Astrocyte of the spinal cord (primary cell): ENCODE results near the gene ATP5F1A.

ENCODE experiments used
- DNase-seq: peaks from one replicate; pipeline ENCODE4 v3.0.0; 2011; ENCODE audit warnings: low read depth, low spot score
- H3K4me3 ChIP-seq: 2 replicates; pipeline ENCODE4 v1.5.1; 2011; ENCODE audit warnings: low read depth, mild to moderate bottlenecking, low read length, moderate library complexity
- in situ Hi-C: cut with HindIII; loops from 2 replicates; pipeline ENCODE4 v1.10.0; 2017; ENCODE audit warnings: low sequenced_read_pairs
- TF ChIP-seq, protein P1 (sequence below): IDR thresholded peaks from 2 replicates; pipeline ENCODE4 v1.5.1; 2012; ENCODE audit warnings: low read depth, mild to moderate bottlenecking, low read length, inconsistent platforms

The ATP5F1A gene

DNA sequence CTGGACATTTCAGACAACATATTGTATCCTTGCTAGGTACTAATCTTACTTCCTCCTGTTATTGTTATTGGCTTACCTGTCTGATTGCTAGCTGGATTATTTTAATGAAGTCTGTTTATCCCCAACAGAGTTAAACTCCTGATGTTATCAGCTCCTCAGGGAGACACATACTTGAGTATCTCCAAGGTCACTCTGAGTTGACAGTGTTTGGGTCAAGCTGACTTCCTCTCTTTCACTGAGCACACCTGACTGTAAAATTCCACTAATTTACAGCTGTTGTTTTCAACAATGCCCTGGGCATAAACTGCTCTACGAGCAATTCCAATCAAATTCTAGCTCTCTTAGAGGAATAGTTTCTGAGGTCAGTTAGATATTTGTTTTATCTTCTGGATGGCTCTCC lies 15.7 kb upstream of the ATP5F1A start:
- in situ Hi-C loops, result no loop called here
- no peak overlapping the region for H3K4me3 ChIP-seq
- DNase-seq, result no peak
- TF ChIP-seq, protein P1, sequence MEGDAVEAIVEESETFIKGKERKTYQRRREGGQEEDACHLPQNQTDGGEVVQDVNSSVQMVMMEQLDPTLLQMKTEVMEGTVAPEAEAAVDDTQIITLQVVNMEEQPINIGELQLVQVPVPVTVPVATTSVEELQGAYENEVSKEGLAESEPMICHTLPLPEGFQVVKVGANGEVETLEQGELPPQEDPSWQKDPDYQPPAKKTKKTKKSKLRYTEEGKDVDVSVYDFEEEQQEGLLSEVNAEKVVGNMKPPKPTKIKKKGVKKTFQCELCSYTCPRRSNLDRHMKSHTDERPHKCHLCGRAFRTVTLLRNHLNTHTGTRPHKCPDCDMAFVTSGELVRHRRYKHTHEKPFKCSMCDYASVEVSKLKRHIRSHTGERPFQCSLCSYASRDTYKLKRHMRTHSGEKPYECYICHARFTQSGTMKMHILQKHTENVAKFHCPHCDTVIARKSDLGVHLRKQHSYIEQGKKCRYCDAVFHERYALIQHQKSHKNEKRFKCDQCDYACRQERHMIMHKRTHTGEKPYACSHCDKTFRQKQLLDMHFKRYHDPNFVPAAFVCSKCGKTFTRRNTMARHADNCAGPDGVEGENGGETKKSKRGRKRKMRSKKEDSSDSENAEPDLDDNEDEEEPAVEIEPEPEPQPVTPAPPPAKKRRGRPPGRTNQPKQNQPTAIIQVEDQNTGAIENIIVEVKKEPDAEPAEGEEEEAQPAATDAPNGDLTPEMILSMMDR, result no peak

DNA sequence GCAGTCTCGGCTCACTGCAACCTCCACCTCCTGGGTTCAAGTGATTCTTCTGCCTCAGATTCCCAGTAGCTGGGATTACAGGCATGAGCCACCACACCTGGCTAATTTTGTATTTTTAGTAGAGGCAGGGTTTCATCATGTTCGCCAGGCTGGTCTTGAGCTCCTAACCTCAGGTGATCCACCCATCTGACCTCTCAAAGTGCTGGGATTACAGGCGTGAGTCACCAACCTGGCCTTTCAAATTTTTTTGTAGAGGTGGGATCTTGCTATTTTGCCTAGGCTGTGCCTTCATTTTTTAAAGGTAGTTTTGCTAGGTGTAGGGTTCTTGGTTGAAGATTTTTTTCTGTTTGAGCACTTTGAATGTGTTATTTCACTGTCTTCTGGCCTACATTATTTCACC lies 12.3 kb upstream of the ATP5F1A start:
- TF ChIP-seq, protein P1, result no peak
- in situ Hi-C loops, result no loop called here
- H3K4me3 ChIP-seq, result no peak overlapping the region
- no peak for DNase-seq

DNA sequence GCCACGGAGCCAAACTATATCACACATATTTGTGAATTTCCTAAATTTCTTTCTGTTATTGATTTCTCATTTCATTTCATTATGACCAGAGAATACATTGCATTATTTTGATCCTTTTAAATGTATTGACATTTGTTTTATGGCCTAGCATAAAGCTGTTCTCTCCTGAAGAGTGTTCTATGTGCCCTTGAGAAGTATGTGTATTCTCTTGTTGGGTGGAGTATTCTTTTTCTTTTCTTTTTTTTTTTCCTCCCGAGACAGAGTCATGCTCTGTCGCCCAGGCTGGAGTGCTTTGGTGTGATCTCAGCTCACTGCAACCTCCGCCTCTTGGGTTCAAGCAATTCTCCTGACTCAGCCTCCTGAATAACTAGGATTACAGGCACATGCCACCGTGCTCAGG lies 11.3 kb upstream of the ATP5F1A start:
- TF ChIP-seq, protein P1, result no peak
- H3K4me3 ChIP-seq, result no peak overlapping the region
- no peak for DNase-seq
- in situ Hi-C loops, result no loop called here

DNA sequence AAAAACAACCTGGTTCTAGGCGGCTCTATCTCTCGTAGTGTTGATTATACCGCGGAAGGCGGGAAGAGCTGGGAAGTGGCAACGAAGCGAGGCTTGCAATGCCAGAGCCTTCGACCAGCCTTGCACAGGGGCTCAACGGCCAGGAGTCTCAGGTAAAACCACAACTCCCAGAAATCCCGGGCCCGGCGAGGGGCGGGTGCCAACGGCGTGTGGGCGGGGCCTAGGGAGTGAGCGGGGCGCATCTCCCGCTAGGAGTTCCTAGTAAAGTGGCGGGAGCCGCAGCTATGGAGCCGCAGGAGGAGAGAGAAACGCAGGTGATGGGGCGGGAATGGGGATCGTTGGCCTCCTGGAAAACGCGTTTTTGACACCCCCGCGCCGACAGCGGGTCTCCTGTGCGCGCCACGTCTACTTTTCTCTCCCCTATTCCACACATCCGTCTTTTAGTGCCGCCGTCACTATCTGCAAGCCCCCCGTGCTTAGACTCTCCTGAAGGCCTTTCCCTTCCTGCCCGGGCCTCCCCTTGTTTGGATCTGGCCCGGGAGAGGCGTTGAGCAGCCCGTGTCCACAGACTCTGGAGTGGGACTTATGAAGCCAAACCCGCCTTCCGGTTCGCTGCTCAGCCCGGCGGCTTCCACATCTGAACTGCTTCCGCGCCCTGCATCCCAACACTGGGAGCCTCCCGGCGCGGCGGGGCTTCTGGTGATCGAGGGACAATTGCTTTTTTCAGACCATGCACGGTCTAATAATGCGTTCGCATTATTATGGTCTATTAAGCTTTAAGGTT lies 6.2 kb upstream of the ATP5F1A start, which contains the start of gene HAUS1:
Gene HAUS1 (plus strand): TSS at position 258 of the 784 bp plus-strand sequence. CDS start 27 bp downstream, at position 285.
- TF ChIP-seq, protein P1, result no peak
- peak within 1 kb of the TSS; percentile 92 for H3K4me3 ChIP-seq
- DNase-seq, result peak; percentile 87
- in situ Hi-C loops, result no loop called here

DNA sequence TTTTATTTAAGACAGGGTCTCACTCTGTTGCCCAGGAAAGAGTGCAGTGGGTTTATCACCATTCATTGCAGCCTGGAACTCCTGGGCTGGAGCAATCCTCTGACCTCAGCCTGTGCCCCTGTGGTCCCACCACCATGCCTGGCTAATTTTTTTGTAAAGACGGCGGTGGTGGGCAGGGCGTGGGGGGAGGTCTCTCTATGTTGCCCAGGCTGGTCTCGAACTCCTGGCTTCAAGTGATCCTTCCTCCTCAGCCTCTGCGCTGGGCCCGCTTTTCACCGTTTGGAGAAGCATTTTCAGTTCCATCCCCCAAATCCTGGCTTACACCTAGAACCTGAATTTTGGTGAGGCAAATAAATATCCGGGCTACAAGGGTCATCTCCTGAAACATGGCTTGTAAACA lies 1.4 kb upstream of the ATP5F1A start:
- in situ Hi-C loops, result no loop called here
- H3K4me3 ChIP-seq, result no peak overlapping the region
- TF ChIP-seq, protein P1, result no peak
- no peak for DNase-seq

DNA sequence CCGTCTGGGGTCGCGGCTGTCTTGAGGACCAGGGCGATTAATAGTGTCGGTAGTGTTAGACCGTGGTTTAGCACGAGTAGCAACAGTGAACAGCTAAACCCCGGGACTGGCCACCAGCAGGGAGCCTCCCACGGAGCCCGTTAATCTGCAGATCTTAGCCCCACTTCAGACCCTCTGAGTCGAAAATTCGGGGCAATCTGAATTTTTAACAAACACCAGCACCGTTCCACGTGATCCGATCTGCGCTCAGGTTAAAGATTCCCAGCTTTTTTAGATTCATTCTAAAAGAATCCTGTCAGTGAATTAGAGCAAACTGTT lies 479 bp upstream of the ATP5F1A start:
- no peak for DNase-seq
- in situ Hi-C loops, result no loop called here
- TF ChIP-seq, protein P1, result no peak
- H3K4me3 ChIP-seq, result peak overlapping the region; percentile 96
